ENCODE results near the gene HS1BP3.

DNA sequence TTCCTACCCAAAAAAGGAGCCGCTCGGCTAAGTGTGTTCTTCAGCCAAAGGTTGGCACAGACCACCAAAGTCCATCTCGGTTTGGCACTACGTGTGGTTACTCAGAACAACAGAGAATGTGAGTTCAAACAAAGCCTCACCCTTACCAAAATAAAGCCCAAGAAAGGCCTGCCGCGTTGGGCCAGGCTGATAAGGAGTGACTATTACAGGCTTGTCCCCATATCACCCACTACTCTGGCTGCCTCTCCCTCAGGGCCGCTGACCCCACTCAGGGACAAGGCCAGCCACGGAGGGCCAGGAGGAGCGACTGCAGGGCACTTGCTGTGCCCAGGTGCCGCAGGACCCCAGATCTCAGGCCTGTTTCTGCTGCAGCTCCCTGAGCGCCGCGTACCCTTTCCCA is 13.8 kb downstream of the HS1BP3 start:
- TF ChIP-seq, protein P1, sequence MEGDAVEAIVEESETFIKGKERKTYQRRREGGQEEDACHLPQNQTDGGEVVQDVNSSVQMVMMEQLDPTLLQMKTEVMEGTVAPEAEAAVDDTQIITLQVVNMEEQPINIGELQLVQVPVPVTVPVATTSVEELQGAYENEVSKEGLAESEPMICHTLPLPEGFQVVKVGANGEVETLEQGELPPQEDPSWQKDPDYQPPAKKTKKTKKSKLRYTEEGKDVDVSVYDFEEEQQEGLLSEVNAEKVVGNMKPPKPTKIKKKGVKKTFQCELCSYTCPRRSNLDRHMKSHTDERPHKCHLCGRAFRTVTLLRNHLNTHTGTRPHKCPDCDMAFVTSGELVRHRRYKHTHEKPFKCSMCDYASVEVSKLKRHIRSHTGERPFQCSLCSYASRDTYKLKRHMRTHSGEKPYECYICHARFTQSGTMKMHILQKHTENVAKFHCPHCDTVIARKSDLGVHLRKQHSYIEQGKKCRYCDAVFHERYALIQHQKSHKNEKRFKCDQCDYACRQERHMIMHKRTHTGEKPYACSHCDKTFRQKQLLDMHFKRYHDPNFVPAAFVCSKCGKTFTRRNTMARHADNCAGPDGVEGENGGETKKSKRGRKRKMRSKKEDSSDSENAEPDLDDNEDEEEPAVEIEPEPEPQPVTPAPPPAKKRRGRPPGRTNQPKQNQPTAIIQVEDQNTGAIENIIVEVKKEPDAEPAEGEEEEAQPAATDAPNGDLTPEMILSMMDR (conservative IDR thresholded peaks at IDR 0.05) = no peak
- no peak for TF ChIP-seq EZH2 (IDR thresholded peaks at IDR 0.05; ENCODE audit: low read depth)

Measured in PC-9 (cell line).